Measurements from ENCODE around the gene FABP1.

GRCh38 chr2:88146590-88146989, 18.7 kb upstream of the FABP1 start:
- no peak for TF ChIP-seq POLR2AphosphoS2 (conservative IDR thresholded peaks at IDR 0.05; ENCODE audit: low read length)
- TF ChIP-seq CTCF (IDR thresholded peaks at IDR 0.05), result no peak
- no peak for TF ChIP-seq RNF2 (IDR thresholded peaks at IDR 0.05; ENCODE audit: borderline replicate concordance, low read depth)
- no peak for TF ChIP-seq HOXA7 (CRISPR knock-in tag; IDR thresholded peaks at IDR 0.05)
- no peak for TF ChIP-seq SMC3 (IDR thresholded peaks at IDR 0.05)
- TF ChIP-seq MAFK (IDR thresholded peaks at IDR 0.05; ENCODE audit: partially characterized antibody), result no peak
- TF ChIP-seq MAZ (IDR thresholded peaks at IDR 0.05; ENCODE audit: borderline replicate concordance, low read depth, low read length), result no peak
- no peak for TF ChIP-seq MYC (IDR thresholded peaks at IDR 0.05; ENCODE audit: borderline replicate concordance, low read length)
- TF ChIP-seq CHD2 (IDR thresholded peaks at IDR 0.05; ENCODE audit: low read length, partially characterized antibody), result no peak
- no peak for TF ChIP-seq KDM1A (IDR thresholded peaks at IDR 0.05; ENCODE audit: low read depth)
- TF ChIP-seq PBX3 (IDR thresholded peaks at IDR 0.05), result no peak
